ENCODE measurements around the gene RTTN.

GRCh38 chr18:70030728-70031127, 174.8 kb downstream of the RTTN start:
- TF ChIP-seq CTCF (IDR thresholded peaks at IDR 0.05), result no peak
- no peak for TF ChIP-seq POLR2A (IDR thresholded peaks at IDR 0.05)
- TF ChIP-seq EP300 (IDR thresholded peaks at IDR 0.05), result no peak
